Measurements from ENCODE around the gene DYRK3.
"Not testable (repeated sequence)": the region's sequence is repeated elsewhere in the genome, so short reads cannot be mapped to it uniquely, and the experiment has no call there.

Gene DYRK3

DNA sequence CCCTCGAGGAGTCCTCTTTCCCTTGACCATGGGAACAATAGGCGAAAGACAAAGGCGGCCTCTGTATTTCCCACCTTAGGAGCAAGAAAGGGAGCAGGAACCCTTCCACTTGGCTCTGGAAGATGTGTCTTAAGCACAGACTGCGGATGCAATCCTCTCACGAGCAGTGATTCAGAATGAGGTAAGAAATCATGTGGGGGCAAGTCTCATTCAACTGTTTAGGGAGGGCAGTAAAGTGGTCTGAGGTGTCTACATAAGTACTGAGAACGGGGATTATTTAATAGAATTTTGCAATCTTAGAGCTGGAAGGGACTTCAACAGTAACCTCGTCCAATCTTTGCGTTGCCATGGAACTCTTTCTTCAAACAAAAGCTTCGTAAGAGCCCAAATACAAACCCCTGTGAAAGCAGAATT lies 1.6 kb upstream of the DYRK3 start:
- DNase-seq = no peak

DNA sequence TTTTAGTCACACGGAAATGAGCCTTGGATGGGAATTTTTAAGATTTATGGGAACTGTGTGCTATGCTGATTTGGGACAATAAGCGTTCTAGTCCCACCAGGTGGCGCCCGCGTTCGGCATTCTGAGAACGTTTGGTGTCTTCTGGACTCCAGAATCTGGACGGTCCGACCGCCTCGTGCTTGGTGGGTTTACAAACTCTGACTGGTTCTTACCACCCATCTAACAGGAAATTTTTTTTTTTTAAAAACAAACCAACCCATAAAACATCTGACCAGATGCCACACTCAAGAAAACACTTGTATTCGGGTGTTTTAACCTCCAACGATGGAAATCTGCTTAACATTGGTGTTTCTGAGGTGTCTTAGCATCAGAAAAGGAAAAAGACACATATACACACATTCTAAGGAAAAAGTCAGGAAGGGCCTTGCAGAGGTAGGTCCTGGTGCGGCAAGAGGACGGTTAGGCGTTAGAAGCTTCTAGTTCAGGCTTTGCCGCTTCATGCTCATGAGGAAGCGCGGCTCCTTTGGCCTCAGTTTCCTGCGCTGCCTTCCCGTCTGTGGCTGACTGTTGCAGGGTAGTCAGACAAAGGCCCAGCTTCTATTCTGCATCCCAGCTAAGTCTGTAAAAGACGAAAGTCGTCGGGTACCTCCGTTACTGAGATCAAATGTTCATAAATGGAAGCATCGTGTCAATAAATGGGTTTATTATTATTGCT lies 814 bp upstream of the DYRK3 start:
- DNase-seq = peak; percentile 79

DNA sequence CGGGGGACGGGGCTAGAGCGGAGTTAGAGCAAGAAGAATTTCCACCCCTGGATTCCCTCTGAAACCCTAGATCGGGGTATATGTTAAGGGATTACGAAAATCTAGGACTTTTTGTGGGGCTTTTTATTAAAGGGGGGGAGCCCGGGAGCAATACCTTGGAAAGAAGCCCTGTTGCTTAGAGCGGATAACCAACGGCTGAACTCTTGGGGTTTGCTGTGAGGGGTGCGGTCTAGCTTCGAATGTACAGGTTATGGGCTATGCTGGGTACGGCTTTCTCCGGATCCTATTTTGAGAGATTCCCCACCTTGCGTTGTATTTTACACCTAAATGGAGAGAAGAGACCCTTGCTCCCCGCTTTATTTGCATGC lies 626 bp downstream of the DYRK3 start:
- DNase-seq = no peak

DNA sequence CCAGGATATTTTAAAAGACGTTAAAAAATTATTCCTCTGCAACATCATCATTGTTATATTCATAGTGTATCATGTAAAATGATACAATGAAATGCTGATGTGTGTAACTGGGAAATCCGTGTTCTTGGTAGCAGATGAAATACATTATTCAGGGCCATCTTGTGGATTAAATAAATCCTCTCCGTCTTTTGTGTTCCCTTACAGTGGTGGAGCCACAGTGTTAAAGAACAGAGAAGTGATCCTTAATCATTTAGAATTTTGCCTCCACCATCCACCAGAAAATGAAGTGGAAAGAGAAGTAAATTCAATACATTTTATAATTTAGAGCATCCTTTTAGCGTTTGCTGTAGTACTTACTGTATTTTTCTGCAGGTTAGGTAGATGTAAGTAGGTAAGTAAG lies 1.3 kb downstream of the DYRK3 start:
- DNase-seq = no peak

DNA sequence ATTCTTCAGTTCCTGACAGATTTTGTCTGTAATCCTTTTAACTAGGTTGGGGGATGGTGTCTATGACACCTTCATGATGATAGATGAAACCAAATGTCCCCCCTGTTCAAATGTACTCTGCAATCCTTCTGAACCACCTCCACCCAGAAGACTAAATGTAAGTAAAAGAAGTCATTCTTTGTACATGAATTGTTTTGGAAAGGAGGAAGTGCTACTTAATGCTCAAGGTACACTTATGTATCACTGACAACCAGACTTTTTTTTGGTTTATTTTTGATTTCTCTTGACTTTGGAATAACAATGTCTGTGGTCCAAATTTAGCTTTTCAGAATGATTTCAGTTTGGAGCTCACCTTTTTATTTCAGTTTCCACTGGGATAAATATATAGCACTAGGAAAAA lies 2.3 kb downstream of the DYRK3 start:
- DNase-seq = no peak

DNA sequence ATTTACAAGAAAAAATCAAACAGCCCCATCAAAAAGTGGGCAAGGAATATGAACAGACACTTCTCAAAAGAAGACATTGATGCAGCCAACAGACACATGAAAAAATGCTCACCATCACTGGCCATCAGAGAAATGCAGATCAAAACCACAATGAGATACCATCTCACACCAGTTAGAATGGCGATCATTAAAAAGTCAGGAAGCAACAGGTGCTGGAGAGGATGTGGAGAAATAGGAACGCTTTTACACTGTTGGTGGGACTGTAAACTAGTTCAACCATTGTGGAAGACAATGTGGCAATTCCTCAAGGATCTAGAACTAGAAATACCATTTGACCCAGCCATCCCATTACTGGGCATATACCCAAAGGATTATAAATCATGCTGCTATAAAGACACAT lies 6.7 kb downstream of the DYRK3 start:
- DNase-seq = not testable (repeated sequence)

DNA sequence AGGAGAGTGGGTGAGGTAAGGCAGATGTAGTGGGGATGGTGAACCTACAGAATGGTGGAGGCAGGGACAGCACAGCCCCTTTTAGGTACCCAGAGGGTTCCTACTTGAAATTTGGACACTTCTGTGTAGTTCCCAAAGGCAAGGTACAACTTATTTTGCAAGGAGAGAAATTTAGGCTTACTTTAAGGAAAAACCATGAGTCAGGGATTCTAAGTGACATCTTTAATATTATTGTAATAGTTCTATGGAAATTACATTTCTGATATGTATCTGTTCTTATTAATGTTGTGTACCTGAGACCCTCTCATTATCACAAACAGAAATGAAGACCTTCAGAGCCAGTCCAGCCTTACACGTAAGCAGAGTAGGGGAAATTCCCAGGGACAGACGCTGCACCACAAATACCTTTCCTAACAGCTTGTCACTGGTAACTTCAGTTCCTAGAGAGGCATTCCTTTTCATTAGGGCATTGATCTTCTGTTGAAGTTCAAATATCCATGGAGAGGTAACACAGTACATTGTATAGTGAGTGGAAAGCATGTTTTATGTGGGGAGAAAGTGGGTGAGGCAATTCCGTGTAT lies 7.9 kb downstream of the DYRK3 start:
- no peak for DNase-seq

DNA sequence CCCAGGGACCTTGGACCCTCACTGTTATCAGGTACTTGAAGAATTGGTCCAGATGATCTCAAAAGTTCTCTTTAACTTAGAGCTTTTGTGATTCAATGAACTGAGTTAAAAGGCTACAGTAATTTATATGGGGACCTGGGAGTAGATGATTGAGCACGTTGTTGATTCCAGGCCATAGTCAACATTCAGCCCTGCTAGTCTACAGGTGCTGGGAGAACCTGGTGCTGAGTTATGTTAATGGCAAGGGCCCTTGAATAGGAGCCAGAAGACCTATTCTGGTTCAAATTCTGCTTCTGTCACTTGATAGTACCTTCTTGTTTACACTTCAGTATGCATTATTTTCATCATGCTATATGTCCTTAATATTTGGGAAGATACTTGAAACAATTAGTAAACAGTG lies 11.2 kb downstream of the DYRK3 start:
- no peak for DNase-seq

DNA sequence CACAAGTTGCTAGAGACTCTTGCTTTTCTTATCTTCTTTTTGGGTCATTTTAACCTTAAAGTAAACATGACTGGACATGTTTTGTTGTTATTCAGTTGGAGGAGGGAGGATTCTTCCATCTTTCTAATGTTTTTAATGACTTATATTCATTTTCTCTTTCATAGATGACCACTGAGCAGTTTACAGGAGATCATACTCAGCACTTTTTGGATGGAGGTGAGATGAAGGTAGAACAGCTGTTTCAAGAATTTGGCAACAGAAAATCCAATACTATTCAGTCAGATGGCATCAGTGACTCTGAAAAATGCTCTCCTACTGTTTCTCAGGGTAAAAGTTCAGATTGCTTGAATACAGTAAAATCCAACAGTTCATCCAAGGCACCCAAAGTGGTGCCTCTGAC lies 11.9 kb downstream of the DYRK3 start:
- DNase-seq = no peak

DNA sequence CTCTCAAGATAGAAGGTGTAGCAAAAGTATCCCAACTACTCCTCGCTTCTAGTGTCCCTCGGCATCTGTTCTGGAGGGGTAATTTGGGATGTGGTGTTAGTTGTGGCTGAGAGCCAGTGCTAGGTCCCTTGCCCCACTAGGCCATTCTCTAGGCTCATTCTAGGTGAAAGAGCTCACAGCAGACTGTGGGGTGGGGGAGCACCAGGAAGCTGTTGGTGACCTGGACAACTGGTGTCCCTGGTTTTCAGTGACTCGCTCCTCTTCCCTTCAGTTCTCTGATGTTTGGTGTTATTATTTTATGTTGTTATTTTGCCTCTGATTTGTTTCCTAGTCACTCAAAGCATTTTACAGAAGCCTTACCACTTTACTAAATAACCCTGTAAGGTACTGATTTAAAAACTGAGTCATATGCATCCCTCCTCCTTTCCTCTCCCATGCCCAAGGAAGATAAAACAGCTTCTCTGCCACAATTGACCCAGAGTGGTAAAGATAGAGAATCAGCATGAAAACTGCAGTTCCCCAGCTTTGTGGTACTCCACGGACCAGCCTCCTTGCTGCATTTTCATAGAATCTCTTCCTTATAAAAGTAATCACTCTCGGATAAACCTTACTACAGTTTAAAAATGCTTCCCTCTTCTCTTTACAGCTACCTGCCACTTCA lies 14.1 kb downstream of the DYRK3 start:
- no peak for DNase-seq

DNA sequence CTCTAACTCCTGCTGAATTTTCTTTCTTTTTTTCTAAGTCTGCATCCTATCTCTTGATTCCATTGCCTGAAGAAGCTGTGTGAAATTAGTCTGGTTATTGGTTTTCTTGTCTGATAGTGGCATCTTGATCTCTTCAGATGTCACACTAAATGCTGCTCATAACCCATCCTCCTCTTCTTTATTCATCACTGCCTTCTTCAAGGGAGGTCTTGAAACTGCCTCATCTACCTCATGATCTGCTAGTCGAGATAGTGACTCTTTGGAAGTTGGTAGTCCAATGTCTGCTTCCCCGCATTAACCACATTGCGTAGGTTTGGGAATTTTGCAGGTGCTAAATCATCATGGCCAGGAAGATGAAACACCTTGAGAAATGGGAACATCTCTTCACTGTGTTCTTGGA lies 15.7 kb downstream of the DYRK3 start:
- no peak for DNase-seq

DNA sequence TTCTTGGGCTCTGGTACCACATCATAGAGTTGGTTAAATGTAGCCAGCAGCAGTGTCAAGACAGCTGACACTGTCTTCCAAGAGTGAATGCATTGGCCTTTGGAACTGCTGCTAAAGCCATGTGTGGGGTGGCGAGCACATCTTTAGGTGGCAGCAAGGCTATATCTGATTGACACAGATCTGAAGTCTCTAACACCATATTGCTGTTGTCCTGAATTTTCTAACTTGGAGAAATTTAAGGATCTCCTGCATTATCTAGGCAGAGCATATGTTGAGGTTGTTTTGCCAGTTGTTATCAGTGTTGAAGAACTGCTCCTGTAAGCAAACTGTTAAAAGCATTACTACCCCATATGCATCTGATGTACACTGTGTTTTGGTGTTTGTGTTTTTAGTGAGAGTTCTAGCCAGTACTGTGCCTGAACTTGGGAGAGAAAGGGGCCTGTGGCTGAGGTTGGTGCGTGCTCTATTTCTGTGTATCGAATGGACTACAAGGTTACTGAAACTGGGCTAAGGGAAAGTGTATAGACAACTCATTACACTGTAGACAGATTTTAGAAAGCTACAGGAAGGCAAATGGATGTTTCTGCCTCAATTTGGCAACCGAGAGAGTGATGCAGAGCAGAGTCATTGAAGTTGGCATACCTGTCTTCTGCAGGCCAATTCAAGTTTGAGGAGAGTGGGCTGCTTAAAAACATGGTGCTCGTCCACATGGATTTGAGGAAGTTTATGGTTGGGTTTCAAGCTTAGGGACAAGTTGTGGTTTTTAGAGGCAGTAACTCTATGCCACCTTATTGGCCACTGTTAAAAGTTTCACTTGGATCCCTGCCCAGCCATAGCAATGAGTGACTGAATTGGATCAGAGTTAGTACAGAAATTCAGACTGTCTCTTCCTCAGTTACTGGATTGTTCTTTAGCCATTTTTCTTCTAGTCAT lies 16.9 kb downstream of the DYRK3 start:
- no peak for DNase-seq

DNA sequence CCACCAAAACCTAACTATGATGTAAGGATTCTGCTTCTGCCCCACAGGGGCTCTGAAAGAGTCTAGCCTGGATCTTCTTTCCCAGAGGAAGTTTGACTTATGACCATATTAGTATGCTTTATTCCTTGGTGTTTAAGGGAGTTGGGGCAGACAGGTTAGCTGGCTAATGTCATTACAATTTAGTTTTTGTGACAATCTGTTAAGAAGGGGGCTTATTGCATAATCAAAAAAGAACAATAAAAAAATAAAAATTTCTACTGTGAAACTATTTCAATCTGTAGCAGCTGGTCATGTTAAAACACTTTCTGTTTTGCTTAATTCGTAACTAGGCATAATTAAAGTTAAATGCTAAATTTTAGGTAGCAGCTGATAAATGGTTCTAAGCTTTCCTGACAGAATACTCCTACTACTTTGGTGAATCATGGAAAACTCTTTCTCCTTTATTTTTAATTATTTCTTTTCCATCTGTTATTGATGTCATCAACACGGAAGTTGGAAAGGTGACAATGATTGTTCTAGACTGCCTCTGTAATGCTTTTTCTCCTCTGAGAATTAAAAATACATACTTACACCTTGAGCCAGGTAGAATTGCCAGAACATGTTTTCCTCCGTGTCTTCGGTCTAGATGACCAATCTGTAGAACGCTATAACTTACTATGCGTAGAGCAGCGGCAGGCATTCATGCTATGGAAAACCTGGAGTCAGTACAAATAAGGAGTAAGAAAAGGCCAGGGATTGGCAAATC lies 18.6 kb downstream of the DYRK3 start:
- DNase-seq = no peak

DNA sequence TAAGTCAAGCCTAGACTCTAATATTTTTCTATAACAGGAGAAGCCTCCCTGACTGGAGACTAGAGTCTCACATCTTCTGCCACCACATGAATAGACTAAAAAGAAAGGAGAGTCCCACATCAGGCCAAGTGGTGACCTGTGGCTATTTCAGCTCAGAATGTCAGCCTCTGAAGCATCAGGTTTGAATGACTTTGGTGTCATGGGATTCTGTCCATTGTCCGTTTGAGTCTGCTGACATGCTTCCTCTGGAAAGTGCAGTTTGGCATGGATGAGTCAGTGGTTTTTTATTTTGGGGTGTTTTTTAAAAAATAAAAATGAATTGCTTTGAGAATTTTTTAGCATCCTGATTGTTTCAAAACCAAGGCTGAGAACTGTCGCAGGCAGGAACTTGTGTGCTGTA lies 19.5 kb downstream of the DYRK3 start:
- DNase-seq = no peak

DNA sequence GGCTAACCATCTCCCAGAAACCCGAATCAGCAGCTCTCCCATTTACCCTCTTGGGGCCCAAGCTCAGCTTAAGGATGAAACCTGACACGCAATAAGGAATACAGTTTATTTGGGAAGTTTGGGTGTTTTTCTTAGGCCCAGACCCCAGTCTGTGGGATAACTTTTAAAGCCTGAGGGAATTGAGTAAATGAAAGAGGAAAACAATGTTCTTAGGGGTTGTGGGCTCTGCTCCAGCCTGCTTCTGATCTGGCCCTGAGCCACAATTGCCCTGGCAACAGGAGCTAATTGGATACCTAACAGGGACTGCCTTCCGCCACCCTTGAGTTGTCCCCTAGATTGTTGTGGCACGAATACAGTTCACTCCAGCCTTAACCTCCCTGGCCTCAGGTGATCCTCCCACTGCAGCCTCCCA lies 20.1 kb downstream of the DYRK3 start:
- no peak for DNase-seq

DNA sequence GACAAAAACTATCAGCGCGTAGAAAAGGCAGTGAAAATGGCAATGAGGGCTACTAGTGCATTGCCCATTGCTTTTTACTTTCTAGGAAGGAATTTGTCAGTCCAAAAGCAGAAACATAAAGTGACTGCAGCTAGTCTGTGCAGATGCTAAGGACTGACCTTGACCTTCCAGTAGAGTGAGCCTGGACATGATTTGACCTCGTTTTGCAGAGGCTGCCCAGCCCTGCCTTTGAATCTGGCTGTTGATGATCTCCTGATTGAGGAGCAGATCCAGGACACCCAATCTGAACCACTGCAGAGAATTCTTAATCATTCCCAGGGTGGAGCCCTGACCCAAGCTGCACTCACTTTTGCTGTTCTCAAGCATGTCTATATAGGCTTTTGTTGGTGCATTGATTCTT lies 21.6 kb downstream of the DYRK3 start:
- DNase-seq = no peak

DNA sequence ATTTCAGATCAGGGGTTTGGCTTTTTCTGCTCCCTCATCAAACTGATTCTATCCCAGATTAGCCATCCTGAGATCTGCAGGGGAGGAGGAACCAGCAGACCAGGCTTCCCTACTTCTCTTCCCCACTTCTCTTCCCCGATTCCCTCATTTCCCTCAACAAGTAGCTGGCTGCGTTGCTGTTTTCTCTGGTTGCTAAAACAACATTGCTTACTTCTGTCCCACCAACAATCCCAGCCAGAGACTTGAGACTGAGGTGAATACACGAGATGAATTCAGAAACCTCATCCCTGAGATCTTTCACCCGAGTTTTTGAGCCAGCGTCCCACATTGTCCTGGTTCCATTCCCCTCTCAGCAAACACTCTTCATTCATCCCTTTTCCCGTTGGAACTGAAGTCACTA lies 22.4 kb downstream of the DYRK3 start:
- DNase-seq = no peak

DNA sequence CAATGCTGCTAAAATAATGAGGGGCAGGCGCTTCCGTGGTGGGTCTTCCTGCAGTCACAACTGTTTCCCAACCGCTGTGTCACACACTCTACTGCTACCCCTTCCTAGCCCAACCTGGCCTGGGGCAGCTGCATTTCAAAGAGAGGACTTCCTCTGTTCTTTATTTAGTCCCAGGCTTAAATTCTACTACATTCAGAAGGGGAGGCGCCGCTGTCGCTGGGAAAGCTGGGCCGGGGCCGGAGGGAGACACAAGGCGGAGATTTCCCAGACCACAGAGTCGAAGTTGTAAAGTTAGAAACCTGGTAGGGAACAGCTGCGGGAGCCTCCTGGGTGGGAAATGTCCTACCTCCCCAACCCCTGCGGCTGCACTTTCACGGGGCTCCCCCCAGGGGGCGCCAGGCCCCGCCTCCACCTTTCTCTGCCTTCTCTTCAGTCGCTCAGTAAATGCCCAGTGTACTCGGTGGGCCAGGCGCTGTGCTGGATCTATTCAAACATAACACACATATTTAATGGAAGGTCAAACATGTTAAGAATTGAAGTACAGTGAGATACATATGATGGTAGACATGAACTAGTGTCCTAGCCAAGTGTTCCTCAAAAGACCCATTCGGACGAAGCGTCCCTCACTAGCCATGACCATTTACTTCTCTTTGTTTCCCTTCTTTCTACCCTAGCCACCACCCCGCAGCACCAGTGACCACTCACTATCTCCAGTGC lies 23.1 kb downstream of the DYRK3 start:
- DNase-seq = peak; percentile 46

DNA sequence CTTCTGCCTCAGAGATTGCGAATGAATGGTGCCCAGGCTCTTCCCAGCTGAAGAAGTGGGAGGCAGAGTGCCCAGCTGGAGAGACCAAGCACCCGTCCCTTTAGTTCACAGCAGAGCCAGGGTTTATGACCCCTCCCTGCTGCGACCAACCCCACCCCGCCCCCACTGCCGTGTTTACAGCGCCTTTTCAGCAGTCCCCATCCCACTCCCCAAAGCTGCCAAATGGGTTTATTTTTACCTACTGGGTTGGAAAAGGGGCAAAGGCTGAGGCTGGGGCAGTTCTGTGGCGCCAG lies 23.6 kb downstream of the DYRK3 start:
- no peak for DNase-seq

DNA sequence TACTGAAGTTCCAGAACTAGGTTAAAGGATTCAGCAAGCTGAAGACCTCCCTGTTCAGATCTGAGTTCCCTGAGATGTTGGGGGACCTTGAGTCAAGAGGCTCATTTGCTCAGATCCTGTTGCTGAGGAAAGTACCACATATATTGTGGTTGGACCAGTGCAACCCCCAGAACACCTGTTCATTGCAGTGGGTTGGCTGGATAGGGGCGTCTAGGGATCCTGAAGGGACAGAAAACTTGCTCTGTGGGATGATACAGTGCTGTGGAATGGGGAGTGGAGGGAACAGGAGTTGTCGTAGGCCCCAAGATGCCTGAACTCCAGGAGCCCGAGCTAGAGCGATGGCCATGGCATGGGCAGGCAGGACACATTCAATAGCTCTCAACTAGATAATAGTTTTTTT lies 24.8 kb downstream of the DYRK3 start:
- DNase-seq = no peak

DNA sequence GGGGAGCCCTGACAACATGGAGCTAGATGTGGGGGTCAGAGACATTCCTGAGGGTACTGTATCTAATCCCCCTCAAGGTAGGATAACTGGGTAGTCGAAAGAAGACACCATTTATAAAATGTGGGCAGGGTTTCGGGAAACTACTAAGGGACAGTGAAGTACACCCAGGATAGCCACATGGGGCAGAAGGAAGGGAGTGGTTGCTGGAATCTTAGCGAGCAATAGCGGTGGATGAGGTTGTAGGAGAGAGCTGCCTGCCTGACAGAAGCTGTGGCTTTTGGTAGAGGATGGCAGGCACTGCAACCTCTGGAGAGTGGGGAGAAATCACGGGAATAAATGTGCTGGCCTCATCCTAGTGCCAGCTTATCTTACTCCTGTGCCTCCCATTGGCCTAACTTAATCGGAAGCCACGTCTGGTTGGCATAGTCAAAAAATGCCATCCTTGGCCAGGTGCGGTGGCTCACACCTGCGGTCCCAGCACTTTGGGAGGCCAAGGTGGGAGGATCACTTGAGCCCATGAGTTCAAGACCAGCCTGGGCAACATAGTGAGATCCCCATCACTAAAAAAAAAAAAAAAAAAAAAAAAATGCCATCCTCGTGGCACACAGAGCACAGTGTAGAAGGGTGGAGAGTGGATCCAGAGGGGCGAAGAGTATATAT lies 26.0 kb downstream of the DYRK3 start:
- no peak for DNase-seq

All from stimulated activated CD4-positive, alpha-beta T cell treated with anti-CD3 and anti-CD28 coated beads, Interleukin-12 subunit alpha, Interleukin-12 subunit beta, amount 100 ng/mL, for 4 hours (primary cell).